Measurements from ENCODE around the gene NOL4L.

- TF ChIP-seq POLR2A (IDR thresholded peaks at IDR 0.05) (no peak), POLR2AphosphoS5 (IDR thresholded peaks at IDR 0.05) (no peak), EP300 (IDR thresholded peaks at IDR 0.05) (no peak)
- TF ChIP-seq, protein P1, sequence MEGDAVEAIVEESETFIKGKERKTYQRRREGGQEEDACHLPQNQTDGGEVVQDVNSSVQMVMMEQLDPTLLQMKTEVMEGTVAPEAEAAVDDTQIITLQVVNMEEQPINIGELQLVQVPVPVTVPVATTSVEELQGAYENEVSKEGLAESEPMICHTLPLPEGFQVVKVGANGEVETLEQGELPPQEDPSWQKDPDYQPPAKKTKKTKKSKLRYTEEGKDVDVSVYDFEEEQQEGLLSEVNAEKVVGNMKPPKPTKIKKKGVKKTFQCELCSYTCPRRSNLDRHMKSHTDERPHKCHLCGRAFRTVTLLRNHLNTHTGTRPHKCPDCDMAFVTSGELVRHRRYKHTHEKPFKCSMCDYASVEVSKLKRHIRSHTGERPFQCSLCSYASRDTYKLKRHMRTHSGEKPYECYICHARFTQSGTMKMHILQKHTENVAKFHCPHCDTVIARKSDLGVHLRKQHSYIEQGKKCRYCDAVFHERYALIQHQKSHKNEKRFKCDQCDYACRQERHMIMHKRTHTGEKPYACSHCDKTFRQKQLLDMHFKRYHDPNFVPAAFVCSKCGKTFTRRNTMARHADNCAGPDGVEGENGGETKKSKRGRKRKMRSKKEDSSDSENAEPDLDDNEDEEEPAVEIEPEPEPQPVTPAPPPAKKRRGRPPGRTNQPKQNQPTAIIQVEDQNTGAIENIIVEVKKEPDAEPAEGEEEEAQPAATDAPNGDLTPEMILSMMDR (IDR thresholded peaks at IDR 0.05): no peak
Observed at GRCh38 chr20:32634041-32634805, 49.1 kb upstream of the NOL4L start.
